Measurements from ENCODE around the gene WDR4. TPM values are rescaled to one million over a fixed set of nuclear protein-coding genes. Genes with fewer than 3 reads are reported as not detected.
"Not testable (repeated sequence)": the region's sequence is repeated elsewhere in the genome, so short reads cannot be mapped to it uniquely, and the experiment has no call there.

The WDR4 gene
- total RNA-seq, result 18.4 TPM
- 1 to 10 TPM; 5.7 to 8.8 (median 7.4) TPM for polyA plus RNA-seq

- peaks cover 16 to 38% (median 22%) of the 10 kb centered on the region in 4 donors for H3K4me1 Mint-ChIP-seq
- Histone ChIP-seq H3K27ac (ENCODE audit: insufficient read depth, low read length, poor library complexity, severe bottlenecking) (peak within 1 kb of the TSS; percentile 85), H3K4me3 (ENCODE audit: low read depth, low read length) (peak within 1 kb of the TSS; percentile 95), H3K4me1 (ENCODE audit: control insufficient read depth, insufficient read depth, low read length, poor library complexity, severe bottlenecking) (peaks cover 21% of the 10 kb centered on the region), H3K9me3 (ENCODE audit: control insufficient read depth in 2 of 2, low read length in 2 of 2) (no peaks in the 10 kb centered on the region), H3K36me3 (ENCODE audit: control insufficient read depth, insufficient read depth, low read length) (no peaks in the 10 kb centered on the region), H3K27me3 (ENCODE audit: control insufficient read depth, insufficient read depth, low read length) (no peaks in the 10 kb centered on the region)
- peak within 1 kb of the TSS; percentile 97 to 100 (median 99) for H3K27ac Mint-ChIP-seq
- H3K36me3 Mint-ChIP-seq, result peaks cover 9% of the 10 kb centered on the region
- H3K27me3 Mint-ChIP-seq, result peaks cover 4% of the 10 kb centered on the region
- H3K9me3 Mint-ChIP-seq, result no peaks in the 10 kb centered on the region
- H3K4me3 Mint-ChIP-seq, result peak within 1 kb of the TSS; percentile 93 to 99 (median 95)
- peak; percentile 97 to 99 (median 98) for DNase-seq
- ATAC-seq (ENCODE audit: low read depth in 2 of 2), result peak; percentile 93
Observed at GRCh38 chr21:42878993-42879787, at the start of gene WDR4. WDR4 (minus strand) TSS chr21:42879539; CDS start chr21:42879495, 44 bp downstream.

- H3K36me3 Mint-ChIP-seq; ATAC-seq (ENCODE audit: low read depth in 2 of 2); DNase-seq; H3K4me3 ChIP-seq (ENCODE audit: low read depth, low read length); H3K9me3 ChIP-seq (ENCODE audit: control insufficient read depth in 2 of 2, low read length in 2 of 2); H3K36me3 ChIP-seq (ENCODE audit: control insufficient read depth, insufficient read depth, low read length); H3K27ac ChIP-seq (ENCODE audit: insufficient read depth, low read length, poor library complexity, severe bottlenecking); H3K27me3 ChIP-seq (ENCODE audit: control insufficient read depth, insufficient read depth, low read length); H3K4me1 ChIP-seq (ENCODE audit: control insufficient read depth, insufficient read depth, low read length, poor library complexity, severe bottlenecking); H3K9me3 Mint-ChIP-seq; H3K4me3 Mint-ChIP-seq; H3K27me3 Mint-ChIP-seq: not testable (repeated sequence)
- H3K27ac Mint-ChIP-seq, result peak overlapping the region in 1 of 3 donors; percentile 26
- H3K4me1 Mint-ChIP-seq, result peaks cover 0 to 17% (median 12%) of the 10 kb centered on the region in 4 donors
Observed at GRCh38 chr21:42927474-42928200, 48.3 kb upstream of the WDR4 start.

- no peak within 1 kb of the TSS for H3K4me3 ChIP-seq (ENCODE audit: low read depth, low read length)
- H3K27me3 ChIP-seq (ENCODE audit: control insufficient read depth, insufficient read depth, low read length), result no peaks in the 10 kb centered on the region
- no peak for ATAC-seq (ENCODE audit: low read depth in 2 of 2)
- H3K27ac ChIP-seq (ENCODE audit: insufficient read depth, low read length, poor library complexity, severe bottlenecking), result no peak within 1 kb of the TSS
- H3K36me3 Mint-ChIP-seq, result no peaks in the 10 kb centered on the region
- H3K27me3 Mint-ChIP-seq, result peaks cover 4% of the 10 kb centered on the region
- peaks cover 9% of the 10 kb centered on the region for H3K4me1 ChIP-seq (ENCODE audit: control insufficient read depth, insufficient read depth, low read length, poor library complexity, severe bottlenecking)
- peak within 1 kb of the TSS; percentile 16 to 87 (median 79) for H3K27ac Mint-ChIP-seq
- no peaks in the 10 kb centered on the region for H3K36me3 ChIP-seq (ENCODE audit: control insufficient read depth, insufficient read depth, low read length)
- no peak within 1 kb of the TSS for H3K4me3 Mint-ChIP-seq
- H3K9me3 Mint-ChIP-seq, result no peaks in the 10 kb centered on the region
- no peaks in the 10 kb centered on the region for H3K9me3 ChIP-seq (ENCODE audit: control insufficient read depth in 2 of 2, low read length in 2 of 2)
- DNase-seq, result peak in 2 of 3 donors; percentile 4 to 48
- peaks cover 0 to 17% (median 12%) of the 10 kb centered on the region in 4 donors for H3K4me1 Mint-ChIP-seq
Observed at GRCh38 chr21:42925114-42925926, 46.0 kb upstream of the WDR4 start, which contains the start of gene ERVH48-1. ERVH48-1 (minus strand) TSS chr21:42925630; CDS start chr21:42919006, 6,624 bp downstream.

GRCh38 chr21:42924433-42924751, 45.1 kb upstream of the WDR4 start:
- H3K4me3 Mint-ChIP-seq, result peak overlapping the region in 1 of 4 donors; percentile 9

GRCh38 chr21:42923553-42924432, 44.5 kb upstream of the WDR4 start:
- ATAC-seq (ENCODE audit: low read depth in 2 of 2) (peak; percentile 90), DNase-seq (peak; percentile 50 to 93 (median 71))
- Mint-ChIP-seq H3K27me3 (no peaks in the 10 kb centered on the region), H3K27ac (peak overlapping the region; percentile 11 to 88 (median 16)), H3K4me1 (peaks cover 0 to 17% (median 12%) of the 10 kb centered on the region in 4 donors), H3K4me3 (peak overlapping the region in 3 of 4 donors; percentile 9 to 77 (median 66)), H3K36me3 (peaks cover under 1% of the 10 kb centered on the region), H3K9me3 (no peaks in the 10 kb centered on the region)
- no peaks in the 10 kb centered on the region for H3K27me3 ChIP-seq (ENCODE audit: control insufficient read depth, insufficient read depth, low read length)
- H3K4me1 ChIP-seq (ENCODE audit: control insufficient read depth, insufficient read depth, low read length, poor library complexity, severe bottlenecking), result peaks cover 9% of the 10 kb centered on the region
- no peaks in the 10 kb centered on the region for H3K36me3 ChIP-seq (ENCODE audit: control insufficient read depth, insufficient read depth, low read length)
- H3K4me3 ChIP-seq (ENCODE audit: low read depth, low read length), result no peak overlapping the region
- no peak overlapping the region for H3K27ac ChIP-seq (ENCODE audit: insufficient read depth, low read length, poor library complexity, severe bottlenecking)
- no peaks in the 10 kb centered on the region for H3K9me3 ChIP-seq (ENCODE audit: control insufficient read depth in 2 of 2, low read length in 2 of 2)

More at GRCh38 chr21:42924433-42924751, 45.1 kb upstream of the WDR4 start:
- no peaks in the 10 kb centered on the region for H3K9me3 Mint-ChIP-seq
- DNase-seq, result no peak
- H3K27me3 Mint-ChIP-seq, result no peaks in the 10 kb centered on the region
- Histone ChIP-seq H3K9me3 (ENCODE audit: control insufficient read depth in 2 of 2, low read length in 2 of 2) (no peaks in the 10 kb centered on the region), H3K27me3 (ENCODE audit: control insufficient read depth, insufficient read depth, low read length) (no peaks in the 10 kb centered on the region), H3K4me1 (ENCODE audit: control insufficient read depth, insufficient read depth, low read length, poor library complexity, severe bottlenecking) (peaks cover 9% of the 10 kb centered on the region), H3K36me3 (ENCODE audit: control insufficient read depth, insufficient read depth, low read length) (no peaks in the 10 kb centered on the region), H3K27ac (ENCODE audit: insufficient read depth, low read length, poor library complexity, severe bottlenecking) (no peak overlapping the region), H3K4me3 (ENCODE audit: low read depth, low read length) (no peak overlapping the region)
- peaks cover 0 to 17% (median 12%) of the 10 kb centered on the region in 4 donors for H3K4me1 Mint-ChIP-seq
- no peak for ATAC-seq (ENCODE audit: low read depth in 2 of 2)
- peak overlapping the region; percentile 11 to 88 (median 16) for H3K27ac Mint-ChIP-seq
- H3K36me3 Mint-ChIP-seq, result no peaks in the 10 kb centered on the region

GRCh38 chr21:42922918-42923317, 43.6 kb upstream of the WDR4 start:
- Mint-ChIP-seq H3K9me3 (no peaks in the 10 kb centered on the region), H3K36me3 (peaks cover 3% of the 10 kb centered on the region), H3K27ac (no peak overlapping the region), H3K27me3 (no peaks in the 10 kb centered on the region), H3K4me3 (no peak overlapping the region), H3K4me1 (peaks cover 0 to 17% (median 12%) of the 10 kb centered on the region in 4 donors)
- no peak overlapping the region for H3K27ac ChIP-seq (ENCODE audit: insufficient read depth, low read length, poor library complexity, severe bottlenecking)
- no peak overlapping the region for H3K4me3 ChIP-seq (ENCODE audit: low read depth, low read length)
- no peak for DNase-seq
- ATAC-seq (ENCODE audit: low read depth in 2 of 2), result no peak
- no peaks in the 10 kb centered on the region for H3K27me3 ChIP-seq (ENCODE audit: control insufficient read depth, insufficient read depth, low read length)
- no peaks in the 10 kb centered on the region for H3K9me3 ChIP-seq (ENCODE audit: control insufficient read depth in 2 of 2, low read length in 2 of 2)
- H3K4me1 ChIP-seq (ENCODE audit: control insufficient read depth, insufficient read depth, low read length, poor library complexity, severe bottlenecking), result peaks cover 9% of the 10 kb centered on the region
- H3K36me3 ChIP-seq (ENCODE audit: control insufficient read depth, insufficient read depth, low read length), result no peaks in the 10 kb centered on the region
